K562 (cell line): Measurements from ENCODE around the gene SP100. TPM values are rescaled to one million over a fixed set of nuclear protein-coding genes. Genes with fewer than 3 reads are reported as not detected.

Source experiments
- ATAC-seq: fragments of 200-7000 bp; cut with Tn5 transposase; 3 replicates; pipeline ENCODE4 v1.9.1; 2020; ENCODE audit warnings: moderate library complexity
- BruUV-seq: library from RNA; stranded (reverse); fragments of 400-500 nt; replicated peaks from 2 replicates; lab custom pipeline; 2021; lab: Mats Ljungman, UMichigan
- CTCF ChIA-PET: fragments of 300-600 bp; formaldehyde crosslinking; extraction: SDS; loops from one replicate; lab custom pipeline; 2021; ENCODE audit warnings: low intra/inter-chr PET ratio; lab: Yijun Ruan, JAX
- POLR2A ChIA-PET: fragments of 300-600, 350-650 bp; sonication (Branson Sonifier 250); formaldehyde crosslinking; extraction: SDS; loops from one replicate; lab custom pipeline; 2021; ENCODE audit warnings: antibody characterized with exemption, inconsistent platforms; lab: Yijun Ruan, JAX
- DNase-seq, 4 experiments: peaks; one replicate each; pipeline versions ENCODE4 v3.0.0 to v3.0.0-alpha.2; 2011 to 2018; ENCODE audit warnings: low spot score in 3 of 4, mixed read lengths in 3 of 4; ENCODE audit errors: extremely low read depth in 1 of 4
- FAIRE-seq: peaks from 2 replicates; lab custom pipeline; 2011; peaks lifted over from hg19 to GRCh38; lab: Jason Lieb, UNC
- H2AFZ ChIP-seq: 2 replicates; pipeline ENCODE4 v1.6.0; 2011; ENCODE audit warnings: low read depth, low read length, control low read depth, inconsistent platforms
- H3K27ac ChIP-seq: fragments of 200-600 bp; 3 replicates; pipeline ENCODE4 v1.8.0; 2011; ENCODE audit warnings: low read depth, mild to moderate bottlenecking, control low read depth, inconsistent platforms, low read length, moderate library complexity, mixed read lengths; ENCODE audit errors: extremely low read depth
- H3K27me3 ChIP-seq, 2 experiments: fragments of 300-600 bp in 1 of 2; 2 replicates in 1 of 2; 3 replicates in 1 of 2; pipeline versions ENCODE4 v1.6.0 to v1.8.0; 2011; ENCODE audit warnings: inconsistent platforms in 2 of 2, low read length in 2 of 2, mild to moderate bottlenecking in 1 of 2, mixed read lengths in 1 of 2, moderate library complexity in 1 of 2; ENCODE audit not compliant: control insufficient read depth in 2 of 2, insufficient read depth in 2 of 2
- H3K36me3 ChIP-seq: fragments of 300-600 bp; 3 replicates; pipeline ENCODE4 v1.8.0; 2011; ENCODE audit warnings: mild to moderate bottlenecking, low read length, inconsistent platforms; ENCODE audit not compliant: control insufficient read depth, insufficient read depth
- H3K4me1 ChIP-seq, 2 experiments: fragments of 200-600 bp in 1 of 2; replicated peaks in 1 of 2; 2 replicates in 1 of 2; 3 replicates in 1 of 2; pipeline versions ENCODE4 v1.5.1 to v1.8.0; 2011; ENCODE audit warnings: inconsistent platforms in 2 of 2, low read length in 2 of 2, mild to moderate bottlenecking in 1 of 2, mixed read lengths in 1 of 2, moderate library complexity in 1 of 2; ENCODE audit not compliant: control insufficient read depth in 2 of 2, insufficient read depth in 2 of 2
- H3K4me2 ChIP-seq: 2 replicates; pipeline ENCODE4 v1.6.1; 2011; ENCODE audit warnings: low read length, control low read depth, inconsistent platforms, mixed read lengths; ENCODE audit not compliant: insufficient read depth
- H3K4me3 ChIP-seq: fragments of 200-600 bp; sonication (generic), shearing (Covaris generic); 2 replicates; pipeline ENCODE4 v1.5.1; 2016; ENCODE audit warnings: control low read depth, inconsistent platforms
- H3K79me2 ChIP-seq: fragments of 200-600 bp; 3 replicates; pipeline ENCODE4 v1.8.0; 2011; ENCODE audit warnings: low read length, inconsistent platforms; ENCODE audit not compliant: control insufficient read depth, insufficient read depth
- H3K9ac ChIP-seq, 2 experiments: 2 replicates each; pipeline versions ENCODE4 v1.6.0 to v1.6.1; 2011; ENCODE audit warnings: low read depth in 2 of 2, low read length in 2 of 2, control low read depth in 1 of 2, inconsistent platforms in 1 of 2, mild to moderate bottlenecking in 1 of 2, mixed read lengths in 1 of 2; ENCODE audit not compliant: insufficient read depth in 1 of 2
- H3K9me1 ChIP-seq: one replicate; pipeline ENCODE4 v1.6.0; 2011; ENCODE audit warnings: inconsistent platforms, mild to moderate bottlenecking, low read length, moderate library complexity; ENCODE audit not compliant: control insufficient read depth, insufficient read depth
- H3K9me3 ChIP-seq: replicated peaks from 2 replicates; pipeline ENCODE4 v1.5.1; 2011; ENCODE audit warnings: low read depth, low read length, inconsistent platforms; ENCODE audit not compliant: control insufficient read depth, insufficient read depth
- H4K20me1 ChIP-seq: replicated peaks from 2 replicates; pipeline ENCODE4 v1.6.1; 2011; ENCODE audit warnings: low read length, inconsistent platforms, mixed read lengths; ENCODE audit not compliant: control insufficient read depth, insufficient read depth
- CHAMP1 ChIP-seq: fragments of 450-650 bp; IDR thresholded peaks from 2 replicates; pipeline ENCODE4 v1.6.1; 2016; ENCODE audit warnings: mild to moderate bottlenecking
- CHD1 ChIP-seq: fragments of 200-600 bp; sonication (generic); IDR thresholded peaks from one replicate; pipeline ENCODE4 v1.6.1; 2012; ENCODE audit warnings: mild to moderate bottlenecking, moderate library complexity, low read length, inconsistent platforms
- CREBBP ChIP-seq: IDR thresholded peaks from one replicate; pipeline ENCODE4 v1.6.1; 2012; ENCODE audit warnings: low read depth, mild to moderate bottlenecking, control low read depth, inconsistent platforms, low read length
- ELF4 ChIP-seq: fragments of 450-650 bp; formaldehyde crosslinking; IDR thresholded peaks from 2 replicates; pipeline ENCODE4 v1.4.0; 2022; ENCODE audit warnings: missing genetic modification characterization
- ETS2 ChIP-seq: IDR thresholded peaks from 2 replicates; pipeline ENCODE4 v1.6.1; 2016; ENCODE audit warnings: borderline replicate concordance, missing genetic modification characterization, mild to moderate bottlenecking, moderate library complexity, missing compliant biosample characterization; ENCODE audit not compliant: poor library complexity, severe bottlenecking
- MAZ ChIP-seq, 2 experiments: fragments of 450-650 bp in 1 of 2; sonication (generic) in 1 of 2; formaldehyde crosslinking; IDR thresholded peaks in 1 of 2; conservative IDR thresholded peaks in 1 of 2; 2 replicates each; pipeline versions ENCODE4 v1.4.0 to v1.5.0; 2020; ENCODE audit warnings: mild to moderate bottlenecking in 1 of 2, missing genetic modification reagents in 1 of 2
- MIER1 ChIP-seq: fragments of 450-650 bp; IDR thresholded peaks from 2 replicates; pipeline ENCODE4 v1.6.1; 2016; ENCODE audit warnings: antibody characterized with exemption, mild to moderate bottlenecking, low read depth
- NFXL1 ChIP-seq: fragments of 450-650 bp; formaldehyde crosslinking; IDR thresholded peaks from 2 replicates; pipeline ENCODE4 v1.4.0; 2021; ENCODE audit warnings: mild to moderate bottlenecking
- NR2F6 ChIP-seq: fragments of 450-650 bp; formaldehyde crosslinking; IDR thresholded peaks from 2 replicates; pipeline ENCODE4 v1.4.0; 2020; ENCODE audit warnings: mild to moderate bottlenecking
- RBM25 ChIP-seq: fragments of 200-400 bp; formaldehyde crosslinking; IDR thresholded peaks from 2 replicates; pipeline ENCODE4 v1.6.1; 2018; ENCODE audit warnings: low read length, low read depth, moderate library complexity; ENCODE audit not compliant: severe bottlenecking
- SRSF1 ChIP-seq: fragments of 200-400 bp; formaldehyde crosslinking; IDR thresholded peaks from 2 replicates; pipeline ENCODE4 v1.6.1; 2017; ENCODE audit warnings: mild to moderate bottlenecking, low read depth, low read length, moderate library complexity
- SRSF7 ChIP-seq: fragments of 200-400 bp; formaldehyde crosslinking; optimal IDR thresholded peaks from 2 replicates; pipeline ENCODE3; 2017; ENCODE audit warnings: mild to moderate bottlenecking, low read depth, low read length
- TEAD1 ChIP-seq, 2 experiments: fragments of 450-650 bp in 1 of 2; sonication (generic) in 1 of 2; formaldehyde crosslinking; IDR thresholded peaks; 2 replicates each; pipeline versions ENCODE4 v1.4.0 to v1.8.0; 2020 to 2022; ENCODE audit warnings: mild to moderate bottlenecking in 2 of 2, missing genetic modification reagents in 1 of 2
- ZBTB49 ChIP-seq: sonication (generic); formaldehyde crosslinking; IDR thresholded peaks from 2 replicates; pipeline ENCODE4 v1.8.0; 2022; ENCODE audit warnings: missing genetic modification reagents, mild to moderate bottlenecking, borderline replicate concordance
- ZNF282 ChIP-seq: sonication (generic); formaldehyde crosslinking; IDR thresholded peaks from 2 replicates; pipeline ENCODE4 v1.8.1; 2023; ENCODE audit warnings: missing genetic modification reagents
- WGBS: fragments of 100-300 bp; shearing (Covaris generic); methylation state at CpG from one replicate; pipeline ENCODE4 v1.1.6; 2016; ENCODE audit warnings: low coverage, mixed read lengths; ENCODE audit not compliant: insufficient coverage; ENCODE audit errors: missing lambda C conversion rate; 5-methylcytosine and 5-hydroxymethylcytosine counted together
- in situ Hi-C: fragments of 300-500 bp; cut with MboI; formaldehyde crosslinking; loops from 4 replicates; pipeline ENCODE4 v1.15.0; 2018; ENCODE audit warnings: inconsistent platforms, mixed read lengths
- intact Hi-C: fragments of 100-400 bp; cut with micrococcal nuclease; formaldehyde crosslinking; loops from 2 replicates; pipeline ENCODE4 v1.14.2; 2022
- polyA plus RNA-seq, 8 experiments: library from polyadenylated mRNA; depleted of rRNA in 4 of 8; stranded (reverse) in 5 of 8; unstranded in 3 of 8; fragments of >200 nt; fragmentation: Nextera tagmentation in 2 of 8; fragmentation: Illumina TruSeq in 1 of 8; extraction: Ambion mirVana in 2 of 8; extraction: Trizol in 1 of 8; gene quantifications; 2 replicates each; pipeline versions ENCODE4 v1.2.1 to v1.2.3, GENCODE V29; 2011 to 2014; ENCODE audit warnings: inconsistent platforms in 1 of 8, missing spikeins in 1 of 8
- total RNA-seq, 7 experiments: library from RNA; depleted of rRNA in 6 of 7; stranded (reverse); fragments of >200 nt in 6 of 7; fragmentation: Illumina TruSeq in 2 of 7; extraction: Trizol in 2 of 7; gene quantifications; 2 replicates each; pipeline versions ENCODE4 v1.2.1 to v1.2.3, GENCODE V29; 2011 to 2021; ENCODE audit warnings: low replicate concordance in 1 of 7

SP100 gene
- total and polyA plus RNA-seq, 9 of the 15 experiments (the other 6 are each of a cell fraction or from before 2014, with no cell fraction given), result 19.2 to 39.2 (median 34.6) TPM

DNA sequence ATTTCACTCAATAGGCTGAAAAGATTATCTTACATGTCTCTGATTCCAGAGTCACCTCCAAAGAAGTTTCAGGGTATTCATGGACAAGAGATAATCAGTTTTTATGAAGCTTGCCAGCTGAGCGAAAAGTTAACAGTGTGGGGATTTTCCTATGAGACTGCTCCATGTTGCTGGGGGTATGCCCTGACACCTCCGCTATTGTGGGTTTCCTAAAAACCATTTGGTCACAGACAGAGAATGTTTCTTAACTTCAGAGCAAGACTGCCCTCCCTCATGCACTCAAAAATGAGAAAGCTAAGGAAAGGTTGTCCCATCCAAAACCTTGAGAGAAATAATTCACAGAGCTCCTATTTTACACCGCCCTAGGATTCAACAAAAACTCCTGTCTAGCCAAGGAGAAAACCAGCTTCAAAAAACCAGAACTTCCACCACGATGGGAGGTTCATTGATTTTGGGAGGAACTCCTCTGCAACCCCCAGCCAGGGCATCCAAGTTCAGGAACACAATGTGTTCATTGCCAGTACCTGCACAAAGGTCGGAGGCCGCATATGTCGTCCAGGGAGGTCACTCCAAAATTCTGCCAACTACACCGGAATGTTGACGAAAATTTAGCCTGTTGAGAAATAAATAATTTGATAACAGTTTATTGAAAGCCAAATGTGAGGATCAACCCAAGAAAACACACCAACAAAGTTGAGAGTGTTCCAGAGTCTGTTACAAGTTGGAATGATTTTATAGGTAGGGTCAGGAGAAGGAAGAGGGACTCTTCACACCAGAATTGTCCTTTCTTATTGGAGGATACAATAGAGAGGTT, 104.3 kb downstream of the SP100 start:
- Histone ChIP-seq H3K4me2 (no peak overlapping the region), H4K20me1 (no peaks in the 10 kb centered on the region), H3K4me1 (no peaks in the 10 kb centered on the region), H3K27me3 (no peaks in the 10 kb centered on the region), H2AFZ (no peak overlapping the region), H3K9ac (no peak overlapping the region), H3K4me3 (no peak overlapping the region), H3K9me1 (no peaks in the 10 kb centered on the region), H3K9me3 (no peaks in the 10 kb centered on the region), H3K79me2 (no peaks in the 10 kb centered on the region), H3K27ac (no peak overlapping the region), H3K36me3 (no peaks in the 10 kb centered on the region)
- ChIA-PET POLR2A (interaction anchor here (0.6 to 0.8 kb wide), 2 partner anchors 14 to 303 kb away, joined by 3 read pairs; no protein-coding TSS in a partner anchor), CTCF (no interaction called here)
- no peak for ATAC-seq
- intact Hi-C loops, result no loop called here
- DNase-seq, result no peak
- no peak for FAIRE-seq
- no TSS peak for BruUV-seq
- WGBS, result 9% methylated on average over 8 of the region's 9 CpGs
- in situ Hi-C loops, result no loop called here
- no peak for TF ChIP-seq MAZ (CRISPR knock-in tag; conservative IDR thresholded peaks at IDR 0.05 in 1 of 2, IDR thresholded peaks at IDR 0.05 in 1 of 2)
- no peak for TF ChIP-seq NR2F6 (CRISPR knock-in tag)
- TF ChIP-seq ZNF282 (CRISPR knock-in tag), result no peak
- no peak for TF ChIP-seq SRSF1
- no peak for TF ChIP-seq ZBTB49
- TF ChIP-seq SRSF7, result no peak
- no peak for TF ChIP-seq RBM25
- TF ChIP-seq CREBBP, result no peak
- no peak for TF ChIP-seq TEAD1 (CRISPR knock-in tag; IDR thresholded peaks at IDR 0.05)
- no peak for TF ChIP-seq MIER1
- no peak for TF ChIP-seq NFXL1
- TF ChIP-seq ETS2 (tag), result no peak
- no peak for TF ChIP-seq CHD1
- no peak for TF ChIP-seq CHAMP1
- no peak for TF ChIP-seq ELF4
